Astrocyte of the cerebellum (primary cell): Measurements from ENCODE around the gene SLC10A6.

Experiments
- DNase-seq: peaks from one replicate; pipeline ENCODE4 v3.0.0-alpha.2; 2011; ENCODE audit warnings: low read depth
- H3K4me3 ChIP-seq: 2 replicates; pipeline ENCODE4 v1.5.1; 2011; ENCODE audit warnings: mild to moderate bottlenecking, low read depth, low read length, moderate library complexity
- CTCF ChIP-seq: IDR thresholded peaks from 2 replicates; pipeline ENCODE4 v1.5.1; 2012; ENCODE audit warnings: low read length, low read depth, moderate library complexity, mild to moderate bottlenecking; ENCODE audit errors: missing control alignments
- in situ Hi-C: cut with HindIII; loops from 2 replicates; pipeline ENCODE4 v1.10.0; 2017; ENCODE audit warnings: low sequenced_read_pairs

SLC10A6 gene

GRCh38 chr4:86835677-86836076, 13.5 kb downstream of the SLC10A6 start:
- in situ Hi-C loops, result no loop called here
- no peak for DNase-seq
- TF ChIP-seq CTCF, result no peak
- no peak overlapping the region for H3K4me3 ChIP-seq

- in situ Hi-C loops, result no loop called here
- H3K4me3 ChIP-seq, result no peak overlapping the region
- DNase-seq, result peak; percentile 41
- TF ChIP-seq CTCF, result no peak
These were observed 14.3 kb downstream of the SLC10A6 start for GRCh38 chr4:86834901-86835300.

GRCh38 chr4:86833615-86834014, 15.6 kb downstream of the SLC10A6 start:
- DNase-seq, result no peak
- no peak overlapping the region for H3K4me3 ChIP-seq
- TF ChIP-seq CTCF, result no peak
- in situ Hi-C loops, result no loop called here

GRCh38 chr4:86831262-86832130, 17.7 kb downstream of the SLC10A6 start:
- TF ChIP-seq CTCF, result no peak
- DNase-seq, result peak; percentile 59
- no peak overlapping the region for H3K4me3 ChIP-seq
- in situ Hi-C loops, result no loop called here

GRCh38 chr4:86825511-86825910, 23.7 kb downstream of the SLC10A6 start:
- no peak for TF ChIP-seq CTCF
- no peak for DNase-seq

GRCh38 chr4:86822136-86822535, 27.0 kb downstream of the SLC10A6 start:
- H3K4me3 ChIP-seq, result no peak overlapping the region
- TF ChIP-seq CTCF, result no peak
- no peak for DNase-seq
- in situ Hi-C loops, result no loop called here

More at GRCh38 chr4:86825511-86825910, 23.7 kb downstream of the SLC10A6 start:
- in situ Hi-C loops, result no loop called here
- H3K4me3 ChIP-seq, result no peak overlapping the region
